ENCODE data around the gene LAMC1. TPM values are rescaled to one million over a fixed set of nuclear protein-coding genes. Genes with fewer than 3 reads are reported as not detected.

Gene LAMC1
- total RNA-seq, 2 donors from 2014 or later = 273 to 362 TPM

- no peak for ATAC-seq (ENCODE audit: insufficient number of reproducible peaks, low FRiP score, low read depth)
- H3K9me3 ChIP-seq = no peaks in the 10 kb centered on the region
- H3K36me3 ChIP-seq = no peaks in the 10 kb centered on the region
- no peak for TF ChIP-seq CTCF (IDR thresholded peaks at IDR 0.05)
- H3K4me3 ChIP-seq = no peak overlapping the region
- peaks cover 30 to 63% of the 10 kb centered on the region in 2 donors for H3K4me1 ChIP-seq (ENCODE audit: control insufficient read depth in 1 of 2, low read depth in 2 of 2)
- H3K27me3 ChIP-seq (replicated peaks; ENCODE audit: insufficient read depth) = no peaks in the 10 kb centered on the region
- DNase-seq (ENCODE audit: low spot score) = no peak
- H3K27ac ChIP-seq = no peak overlapping the region
Measured at GRCh38 chr1:183094351-183094750, 71.1 kb downstream of the LAMC1 start.

DNA sequence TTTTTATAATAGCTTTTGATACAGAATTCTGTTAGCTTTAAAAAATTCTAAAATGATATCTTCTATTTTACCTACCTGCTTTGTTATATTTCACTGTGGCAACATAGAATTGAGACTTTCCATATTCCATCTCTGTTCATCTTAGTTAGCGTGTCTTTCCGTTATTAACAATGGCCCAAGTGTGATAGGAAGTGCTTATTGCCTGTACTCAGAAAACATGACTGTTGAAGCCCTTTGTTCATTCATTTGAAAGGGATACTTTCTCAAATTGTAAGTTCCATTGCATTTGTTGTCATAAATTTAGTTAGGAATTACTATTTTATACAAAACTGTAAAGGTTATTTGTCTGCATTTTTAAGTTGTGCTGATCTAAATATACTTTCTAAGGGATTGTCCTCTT lies 73.1 kb downstream of the LAMC1 start:
- H3K36me3 ChIP-seq = no peaks in the 10 kb centered on the region
- no peak for TF ChIP-seq CTCF (IDR thresholded peaks at IDR 0.05)
- no peaks in the 10 kb centered on the region for H3K9me3 ChIP-seq
- H3K4me1 ChIP-seq (ENCODE audit: control insufficient read depth in 1 of 2, low read depth in 2 of 2) = peaks cover 24 to 65% of the 10 kb centered on the region in 2 donors
- ATAC-seq (ENCODE audit: insufficient number of reproducible peaks, low FRiP score, low read depth) = no peak
- H3K4me3 ChIP-seq = no peak overlapping the region
- no peak overlapping the region for H3K27ac ChIP-seq
- no peaks in the 10 kb centered on the region for H3K27me3 ChIP-seq (replicated peaks; ENCODE audit: insufficient read depth)
- no peak for DNase-seq (ENCODE audit: low spot score)

DNA sequence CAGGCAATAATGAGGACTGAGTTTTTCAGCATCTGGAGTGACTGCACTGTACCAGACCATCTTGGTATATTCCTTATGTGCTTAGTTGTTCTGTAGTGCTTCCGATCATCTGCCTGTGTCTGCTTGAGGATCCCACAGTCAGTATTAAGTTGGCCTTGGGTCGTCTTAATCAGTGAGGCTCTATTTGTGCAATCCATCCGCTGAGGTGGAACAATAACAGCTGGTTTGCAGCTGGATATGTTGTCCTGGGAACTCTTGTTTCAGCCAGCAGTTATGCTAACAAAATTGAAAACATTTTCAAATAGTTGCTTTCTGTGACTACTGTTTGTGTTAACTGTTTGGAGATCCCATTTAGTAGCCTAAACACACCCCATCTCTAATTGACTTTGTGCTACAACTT lies 73.7 kb downstream of the LAMC1 start:
- no peak for DNase-seq (ENCODE audit: low spot score)
- no peaks in the 10 kb centered on the region for H3K9me3 ChIP-seq
- peaks cover 25 to 65% of the 10 kb centered on the region in 2 donors for H3K4me1 ChIP-seq (ENCODE audit: control insufficient read depth in 1 of 2, low read depth in 2 of 2)
- H3K27ac ChIP-seq = no peak overlapping the region
- no peak for ATAC-seq (ENCODE audit: insufficient number of reproducible peaks, low FRiP score, low read depth)
- no peaks in the 10 kb centered on the region for H3K27me3 ChIP-seq (replicated peaks; ENCODE audit: insufficient read depth)
- TF ChIP-seq CTCF (IDR thresholded peaks at IDR 0.05) = no peak
- no peaks in the 10 kb centered on the region for H3K36me3 ChIP-seq
- peak overlapping the region; percentile 13 for H3K4me3 ChIP-seq

DNA sequence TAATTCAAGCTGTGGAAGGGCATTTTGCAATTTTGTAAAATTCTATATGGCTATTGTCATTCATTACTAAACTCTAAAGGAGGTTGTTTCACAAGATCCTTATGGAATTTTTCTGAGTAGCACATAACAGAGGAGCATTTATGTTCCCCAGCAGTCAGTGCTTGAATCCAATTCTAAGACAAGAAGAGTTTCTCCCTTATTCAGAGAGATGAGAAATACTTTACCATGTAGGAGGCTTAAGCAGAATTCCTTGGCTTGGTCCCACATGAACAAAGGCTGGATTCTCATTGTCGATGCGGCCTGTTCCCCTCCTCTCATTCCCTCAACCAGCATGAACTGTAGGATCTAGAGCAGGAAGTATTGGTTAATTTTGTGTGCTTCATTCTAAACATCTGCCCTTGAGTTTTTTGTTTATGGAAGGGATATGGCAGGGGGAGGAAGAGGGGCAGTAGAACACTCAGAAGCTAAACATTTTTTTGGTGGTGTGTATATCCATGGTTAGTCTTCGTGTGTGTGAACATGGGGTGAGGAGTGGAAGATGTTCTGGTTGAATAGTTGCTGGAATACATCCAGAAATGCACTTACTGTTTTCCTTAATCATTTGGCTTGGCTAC lies 74.3 kb downstream of the LAMC1 start:
- peaks cover 25 to 64% of the 10 kb centered on the region in 2 donors for H3K4me1 ChIP-seq (ENCODE audit: control insufficient read depth in 1 of 2, low read depth in 2 of 2)
- ATAC-seq (ENCODE audit: insufficient number of reproducible peaks, low FRiP score, low read depth) = no peak
- H3K4me3 ChIP-seq = peak overlapping the region; percentile 13
- no peak overlapping the region for H3K27ac ChIP-seq
- no peaks in the 10 kb centered on the region for H3K36me3 ChIP-seq
- no peaks in the 10 kb centered on the region for H3K27me3 ChIP-seq (replicated peaks; ENCODE audit: insufficient read depth)
- TF ChIP-seq CTCF (IDR thresholded peaks at IDR 0.05) = no peak
- H3K9me3 ChIP-seq = no peaks in the 10 kb centered on the region
- DNase-seq (ENCODE audit: low spot score) = no peak

GRCh38 chr1:183098317-183098716 lies 75.1 kb downstream of the LAMC1 start:
- Histone ChIP-seq H3K36me3 (no peaks in the 10 kb centered on the region), H3K27ac (peak overlapping the region in 1 of 2 donors; percentile 3), H3K27me3 (replicated peaks; ENCODE audit: insufficient read depth) (no peaks in the 10 kb centered on the region), H3K9me3 (no peaks in the 10 kb centered on the region), H3K4me3 (no peak overlapping the region), H3K4me1 (ENCODE audit: control insufficient read depth in 1 of 2, low read depth in 2 of 2) (peaks cover 25 to 63% of the 10 kb centered on the region in 2 donors)
- no peak for TF ChIP-seq CTCF (IDR thresholded peaks at IDR 0.05)
- DNase-seq (ENCODE audit: low spot score) = no peak
- ATAC-seq (ENCODE audit: insufficient number of reproducible peaks, low FRiP score, low read depth) = no peak
